ENCODE results near the gene TRMT11.

TRMT11 gene

GRCh38 chr6:126038234-126038633 is 51.9 kb downstream of the TRMT11 start:
- POLR2A ChIA-PET: no interaction called here
- Histone ChIP-seq H3K4me1 (ENCODE audit: control insufficient read depth, insufficient read depth, low read length) (no peaks in the 10 kb centered on the region), H3K36me3 (ENCODE audit: control insufficient read depth in 2 of 2, insufficient read depth in 1 of 2, low read length in 2 of 2) (peaks cover 4 to 63% of the 10 kb centered on the region in 2 experiments; a peak in 2 of 3 replicates), H3K27ac (ENCODE audit: extremely low read depth, low read depth, low read length) (no peak overlapping the region), H3K4me3 (ENCODE audit: low read depth, low read length) (no peak overlapping the region), H3K9me3 (ENCODE audit: control insufficient read depth, insufficient read depth, low read depth, low read length) (no peaks in the 10 kb centered on the region)
- CTCF ChIA-PET: interaction anchor here (1.0 to 1.7 kb wide), 2 partner anchors 8 to 1151 kb away, joined by 4 read pairs; no protein-coding TSS in a partner anchor
- TF ChIP-seq ZNF366 (tag by site-specific recombination; conservative IDR thresholded peaks at IDR 0.05) (no peak), ZNF404 (tag by site-specific recombination; IDR thresholded peaks at IDR 0.05) (no peak), ZNF174 (tag by site-specific recombination; IDR thresholded peaks at IDR 0.05) (no peak), ZNF324 (tag by site-specific recombination; IDR thresholded peaks at IDR 0.05) (no peak), ZNF514 (tag by site-specific recombination; IDR thresholded peaks at IDR 0.05) (no peak), ZNF274 (IDR thresholded peaks at IDR 0.05; ENCODE audit: low read length) (no peak), ZNF274 (tag by site-specific recombination; IDR thresholded peaks at IDR 0.05; ENCODE audit: borderline replicate concordance) (no peak), PRDM6 (tag by site-specific recombination; IDR thresholded peaks at IDR 0.05) (peak; percentile 18; the same call in 1 of the 2 replicates)

GRCh38 chr6:126039284-126039683 is 52.9 kb downstream of the TRMT11 start:
- CTCF ChIA-PET: interaction anchor here (0.6 to 1.7 kb wide), 4 partner anchors 9 to 1150 kb away, joined by 3 to 4 read pairs (median 4); no protein-coding TSS in a partner anchor
- no peaks in the 10 kb centered on the region for H3K4me1 ChIP-seq (ENCODE audit: control insufficient read depth, insufficient read depth, low read length)
- no peak overlapping the region for H3K27ac ChIP-seq (ENCODE audit: extremely low read depth, low read depth, low read length)
- POLR2A ChIA-PET: no interaction called here
- peaks cover 4 to 64% of the 10 kb centered on the region in 2 experiments; a peak in 2 of 3 replicates for H3K36me3 ChIP-seq (ENCODE audit: control insufficient read depth in 2 of 2, insufficient read depth in 1 of 2, low read length in 2 of 2)
- no peak overlapping the region for H3K4me3 ChIP-seq (ENCODE audit: low read depth, low read length)
- TF ChIP-seq ZNF274 (IDR thresholded peaks at IDR 0.05; ENCODE audit: low read length): no peak
- TF ChIP-seq ZNF274 (tag by site-specific recombination; IDR thresholded peaks at IDR 0.05; ENCODE audit: borderline replicate concordance): no peak
- no peak for TF ChIP-seq ZNF830 (tag by site-specific recombination; IDR thresholded peaks at IDR 0.05; ENCODE audit: low read depth)
- no peak for TF ChIP-seq SALL2 (tag by site-specific recombination; IDR thresholded peaks at IDR 0.05; ENCODE audit: borderline replicate concordance)
- no peak for TF ChIP-seq ZNF48 (tag by site-specific recombination; IDR thresholded peaks at IDR 0.05)
- no peak for TF ChIP-seq KLF1 (tag by site-specific recombination; IDR thresholded peaks at IDR 0.05)
- no peak for TF ChIP-seq ZNF677 (tag by site-specific recombination; IDR thresholded peaks at IDR 0.05)
- no peak for TF ChIP-seq ZNF140 (tag by site-specific recombination; IDR thresholded peaks at IDR 0.05)
- TF ChIP-seq ZNF585B (tag by site-specific recombination; IDR thresholded peaks at IDR 0.05): no peak
- no peak for TF ChIP-seq ZNF426 (tag by site-specific recombination; IDR thresholded peaks at IDR 0.05)
- TF ChIP-seq ZNF10 (tag by site-specific recombination; IDR thresholded peaks at IDR 0.05): no peak
- no peak for TF ChIP-seq ZNF266 (tag by site-specific recombination; IDR thresholded peaks at IDR 0.05; ENCODE audit: low read depth)
- no peak for TF ChIP-seq ZNF18 (tag by site-specific recombination; IDR thresholded peaks at IDR 0.05)
- no peak for TF ChIP-seq ZNF501 (tag by site-specific recombination; IDR thresholded peaks at IDR 0.05)
- no peak for TF ChIP-seq ZNF146 (tag by site-specific recombination; IDR thresholded peaks at IDR 0.05)
- H3K9me3 ChIP-seq (ENCODE audit: control insufficient read depth, insufficient read depth, low read depth, low read length): no peaks in the 10 kb centered on the region
